ENCODE data around the gene COL25A1. TPM values are rescaled to one million over a fixed set of nuclear protein-coding genes. Genes with fewer than 3 reads are reported as not detected.

Gene COL25A1
- total and polyA plus RNA-seq, 11 donors, result 0.19 to 1.8 (median 0.50) TPM

DNA sequence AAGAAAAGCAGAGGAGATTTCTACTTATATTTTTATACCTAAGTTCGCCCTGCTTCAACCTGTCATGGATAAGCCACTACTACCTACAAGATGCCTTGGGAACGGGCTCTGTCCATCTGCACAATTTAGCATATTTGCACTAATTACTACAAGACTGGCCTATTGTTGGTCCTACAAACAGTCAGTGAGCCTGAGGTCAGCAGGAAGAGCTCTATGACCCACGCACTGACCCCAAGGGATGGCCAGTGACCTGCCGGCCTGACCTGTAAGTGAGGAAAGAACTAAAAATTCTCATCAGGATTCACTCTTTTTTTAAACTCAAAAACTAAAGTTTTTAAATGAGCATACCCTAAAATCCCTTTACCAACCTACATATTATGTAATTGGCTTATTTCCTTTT is 142.0 kb downstream of the COL25A1 start:
- ATAC-seq (no peak), DNase-seq (no peak)
- intact Hi-C loops (cut with DNase I), result no loop called here
- no peak overlapping the region for H3K27ac ChIP-seq
- no peak overlapping the region for H3K4me3 ChIP-seq
- no peaks in the 10 kb centered on the region for H3K9me3 ChIP-seq
- H3K4me1 ChIP-seq, result no peaks in the 10 kb centered on the region
- H3K36me3 ChIP-seq, result no peaks in the 10 kb centered on the region
- 73 to 85% (median 81%) methylated on average over 4 of the region's 4 CpGs for WGBS, 4 donors
- no peaks in the 10 kb centered on the region for H3K27me3 ChIP-seq
- TF ChIP-seq, protein P1, sequence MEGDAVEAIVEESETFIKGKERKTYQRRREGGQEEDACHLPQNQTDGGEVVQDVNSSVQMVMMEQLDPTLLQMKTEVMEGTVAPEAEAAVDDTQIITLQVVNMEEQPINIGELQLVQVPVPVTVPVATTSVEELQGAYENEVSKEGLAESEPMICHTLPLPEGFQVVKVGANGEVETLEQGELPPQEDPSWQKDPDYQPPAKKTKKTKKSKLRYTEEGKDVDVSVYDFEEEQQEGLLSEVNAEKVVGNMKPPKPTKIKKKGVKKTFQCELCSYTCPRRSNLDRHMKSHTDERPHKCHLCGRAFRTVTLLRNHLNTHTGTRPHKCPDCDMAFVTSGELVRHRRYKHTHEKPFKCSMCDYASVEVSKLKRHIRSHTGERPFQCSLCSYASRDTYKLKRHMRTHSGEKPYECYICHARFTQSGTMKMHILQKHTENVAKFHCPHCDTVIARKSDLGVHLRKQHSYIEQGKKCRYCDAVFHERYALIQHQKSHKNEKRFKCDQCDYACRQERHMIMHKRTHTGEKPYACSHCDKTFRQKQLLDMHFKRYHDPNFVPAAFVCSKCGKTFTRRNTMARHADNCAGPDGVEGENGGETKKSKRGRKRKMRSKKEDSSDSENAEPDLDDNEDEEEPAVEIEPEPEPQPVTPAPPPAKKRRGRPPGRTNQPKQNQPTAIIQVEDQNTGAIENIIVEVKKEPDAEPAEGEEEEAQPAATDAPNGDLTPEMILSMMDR (IDR thresholded peaks at IDR 0.05), result no peak
- no peak for TF ChIP-seq POLR2A (IDR thresholded peaks at IDR 0.05)

DNA sequence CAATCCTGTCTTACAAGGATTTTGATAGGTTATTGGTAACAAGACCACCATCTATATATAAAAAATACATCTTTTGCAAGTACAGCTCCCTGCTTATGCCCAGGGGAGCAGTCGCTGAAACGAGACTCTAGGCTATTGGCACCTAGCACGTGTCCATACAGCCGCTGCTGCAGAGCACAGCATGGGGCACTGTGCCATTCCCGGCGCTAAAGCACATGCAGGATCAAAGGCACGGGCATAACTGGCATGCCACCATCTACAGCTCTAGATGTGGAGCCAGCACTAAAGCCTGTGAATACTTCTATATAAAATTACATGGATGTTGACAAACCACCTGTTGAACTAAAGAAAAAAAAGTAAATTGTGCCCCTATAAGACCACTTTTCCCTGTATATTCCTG is 144.8 kb downstream of the COL25A1 start:
- no peaks in the 10 kb centered on the region for H3K27me3 ChIP-seq
- no peaks in the 10 kb centered on the region for H3K9me3 ChIP-seq
- H3K36me3 ChIP-seq, result no peaks in the 10 kb centered on the region
- no peak for ATAC-seq
- no peaks in the 10 kb centered on the region for H3K4me1 ChIP-seq
- H3K4me3 ChIP-seq, result no peak overlapping the region
- H3K27ac ChIP-seq, result no peak overlapping the region
- TF ChIP-seq, protein P1 (IDR thresholded peaks at IDR 0.05), result no peak
- no peak for TF ChIP-seq POLR2A (IDR thresholded peaks at IDR 0.05)
- no peak for DNase-seq
- WGBS, 4 donors, result 86 to 91% (median 89%) methylated on average over 7 of the region's 7 CpGs
- intact Hi-C loops (cut with DNase I), result no loop called here

DNA sequence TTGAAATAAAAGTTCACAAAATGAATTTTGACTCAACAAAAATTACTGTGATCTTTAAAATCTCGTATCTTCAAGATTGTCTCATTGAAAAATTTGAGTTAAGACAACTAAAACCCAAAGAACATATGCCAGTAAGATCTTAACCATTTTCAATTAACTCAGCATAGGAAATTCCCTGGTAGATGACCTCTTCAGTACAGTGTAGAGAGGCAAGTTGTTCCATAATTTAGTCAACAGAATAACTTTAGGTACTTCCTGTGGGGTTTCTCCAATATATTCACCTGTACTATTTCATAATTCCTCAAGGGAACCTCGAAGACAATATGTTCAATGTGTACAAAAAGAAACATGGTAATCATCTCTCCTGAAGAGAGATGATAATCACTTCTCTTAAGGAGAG is 145.3 kb downstream of the COL25A1 start:
- no peak overlapping the region for H3K4me3 ChIP-seq
- H3K27me3 ChIP-seq, result no peaks in the 10 kb centered on the region
- intact Hi-C loops (cut with DNase I), result no loop called here
- H3K4me1 ChIP-seq, result no peaks in the 10 kb centered on the region
- no peak overlapping the region for H3K27ac ChIP-seq
- H3K36me3 ChIP-seq, result no peaks in the 10 kb centered on the region
- H3K9me3 ChIP-seq, result no peaks in the 10 kb centered on the region
- WGBS, 4 donors, result 87 to 94% (median 89%) methylated on average over 2 of the region's 2 CpGs
- no peak for ATAC-seq
- TF ChIP-seq, protein P1 (IDR thresholded peaks at IDR 0.05), result no peak
- no peak for TF ChIP-seq POLR2A (IDR thresholded peaks at IDR 0.05)
- no peak for DNase-seq

DNA sequence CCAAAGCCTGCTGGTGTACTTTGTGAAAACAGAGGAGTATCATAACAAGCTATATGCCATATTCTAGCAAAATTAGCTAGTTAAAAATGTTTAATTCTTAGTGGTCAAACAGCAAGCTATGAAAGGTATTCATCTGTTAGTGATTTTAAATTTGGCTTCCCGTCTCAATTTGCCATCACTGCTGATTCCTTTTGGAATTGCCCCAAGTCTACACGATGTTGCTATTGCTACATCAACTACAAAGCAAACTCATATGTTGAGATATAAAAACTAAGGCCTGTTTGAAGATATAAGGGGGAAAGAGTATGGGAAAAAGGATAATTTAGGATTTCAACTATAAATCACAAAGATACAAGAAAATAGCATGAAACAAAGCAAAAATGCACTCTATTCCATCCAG is 146.1 kb downstream of the COL25A1 start:
- H3K36me3 ChIP-seq, result no peaks in the 10 kb centered on the region
- ATAC-seq (no peak), DNase-seq (no peak)
- no peaks in the 10 kb centered on the region for H3K4me1 ChIP-seq
- no peak overlapping the region for H3K27ac ChIP-seq
- no peaks in the 10 kb centered on the region for H3K27me3 ChIP-seq
- intact Hi-C loops (cut with DNase I), result no loop called here
- H3K9me3 ChIP-seq, result no peaks in the 10 kb centered on the region
- TF ChIP-seq POLR2A (IDR thresholded peaks at IDR 0.05), result no peak
- TF ChIP-seq, protein P1 (IDR thresholded peaks at IDR 0.05), result no peak
- H3K4me3 ChIP-seq, result no peak overlapping the region
- 70 to 80% (median 80%) methylated on average over 2 of the region's 2 CpGs for WGBS, 4 donors

Data from heart left ventricle (tissue), 16 donors.